HepG2 (cell line): ENCODE data around the gene HEYL. TPM values are rescaled to one million over a fixed set of nuclear protein-coding genes. Genes with fewer than 3 reads are reported as not detected.

ENCODE experiments used
- ATAC-seq: fragments of 200-7000 bp; cut with Tn5 transposase; 3 replicates; pipeline ENCODE4 v1.9.1; 2020; ENCODE audit warnings: mild to moderate bottlenecking, moderate library complexity
- BruUV-seq: library from RNA; stranded (reverse); fragments of 400-500 nt; replicated peaks from 2 replicates; lab custom pipeline; 2021; lab: Mats Ljungman, UMichigan
- CTCF ChIA-PET: fragments of 300-600 bp; formaldehyde crosslinking; extraction: SDS; loops from one replicate; lab custom pipeline; 2021; ENCODE audit warnings: low total read pairs, inconsistent platforms, low intra/inter-chr PET ratio; lab: Yijun Ruan, JAX
- POLR2A ChIA-PET: fragments of 350-600 bp; sonication (Branson Sonifier 250); formaldehyde crosslinking; loops from one replicate; lab custom pipeline; 2020; ENCODE audit warnings: antibody characterized with exemption, inconsistent platforms; lab: Yijun Ruan, JAX
- DNase-seq: peaks from one replicate; pipeline ENCODE4 v3.0.0-alpha.2; 2015; ENCODE audit warnings: low spot score
- FAIRE-seq: peaks from 3 replicates; lab custom pipeline; 2011; peaks lifted over from hg19 to GRCh38; lab: Jason Lieb, UNC
- H2AFZ ChIP-seq: one replicate; pipeline ENCODE4 v1.6.1; 2011; ENCODE audit warnings: low read length, inconsistent platforms
- H3K27ac ChIP-seq: fragments of 300-600 bp; 3 replicates; pipeline ENCODE4 v1.8.0; 2011; ENCODE audit warnings: mixed run types, mild to moderate bottlenecking, mixed read lengths, low read length, inconsistent platforms; ENCODE audit not compliant: insufficient read depth; ENCODE audit errors: extremely low read length
- H3K27me3 ChIP-seq, 2 experiments: fragments of 200-600 bp in 1 of 2; 2 replicates in 1 of 2; 3 replicates in 1 of 2; pipeline versions ENCODE4 v1.6.0 to v1.8.0; 2011; ENCODE audit warnings: low read length in 2 of 2, mild to moderate bottlenecking in 2 of 2, moderate library complexity in 2 of 2, inconsistent platforms in 1 of 2; ENCODE audit not compliant: insufficient read depth in 2 of 2, control insufficient read depth in 1 of 2
- H3K36me3 ChIP-seq, 2 experiments: fragments of 200-600 bp in 1 of 2; replicated peaks in 1 of 2; 2 replicates in 1 of 2; 3 replicates in 1 of 2; pipeline versions ENCODE4 v1.5.1 to v1.8.0; 2011; ENCODE audit warnings: low read length in 2 of 2, inconsistent platforms in 1 of 2; ENCODE audit not compliant: insufficient read depth in 2 of 2, control insufficient read depth in 1 of 2
- H3K4me1 ChIP-seq: 2 replicates; pipeline ENCODE4 v1.5.1; 2012; ENCODE audit warnings: low read length, inconsistent platforms; ENCODE audit not compliant: insufficient read depth
- H3K4me2 ChIP-seq: 2 replicates; pipeline ENCODE4 v1.6.0; 2011; ENCODE audit warnings: low read depth, low read length, inconsistent platforms
- H3K4me3 ChIP-seq, 3 experiments: fragments of 200-600 bp in 1 of 3; sonication (generic), shearing (Covaris generic) in 1 of 3; replicated peaks in 1 of 3; 2 replicates each; pipeline ENCODE4 v1.5.1; 2011 to 2016; ENCODE audit warnings: low read length in 3 of 3, inconsistent platforms in 2 of 3, low read depth in 2 of 3, mild to moderate bottlenecking in 2 of 3, control low read depth in 1 of 3, mixed read lengths in 1 of 3; ENCODE audit not compliant: insufficient read depth in 1 of 3
- H3K79me2 ChIP-seq: one replicate; pipeline ENCODE4 v1.6.1; 2011; ENCODE audit warnings: low read length, inconsistent platforms; ENCODE audit not compliant: insufficient read depth
- H3K9ac ChIP-seq: 2 replicates; pipeline ENCODE4 v1.6.0; 2011; ENCODE audit warnings: mild to moderate bottlenecking, low read depth, low read length, inconsistent platforms; ENCODE audit not compliant: insufficient read depth
- H3K9me3 ChIP-seq: 2 replicates; pipeline ENCODE4 v1.5.1; 2012; ENCODE audit warnings: mild to moderate bottlenecking, low read length
- H4K20me1 ChIP-seq: 2 replicates; pipeline ENCODE4 v1.6.0; 2011; ENCODE audit warnings: inconsistent platforms, mild to moderate bottlenecking, low read length, moderate library complexity; ENCODE audit not compliant: insufficient read depth
- KLF6 ChIP-seq: IDR thresholded peaks from 2 replicates; pipeline ENCODE4 v1.8.0; 2016; ENCODE audit warnings: missing biosample characterization, missing genetic modification reagents
- PREB ChIP-seq: sonication (generic); formaldehyde crosslinking; IDR thresholded peaks from 2 replicates; pipeline ENCODE4 v1.4.0; 2020; ENCODE audit warnings: missing genetic modification reagents
- SALL1 ChIP-seq: sonication (generic); formaldehyde crosslinking; IDR thresholded peaks from 2 replicates; pipeline ENCODE4 v1.8.0; 2022; ENCODE audit warnings: mild to moderate bottlenecking, missing genetic modification reagents
- ZNF614 ChIP-seq: IDR thresholded peaks from 2 replicates; pipeline ENCODE4 v1.6.1; 2018; ENCODE audit warnings: missing biosample characterization, missing genetic modification reagents, inconsistent platforms, borderline replicate concordance
- ZNF646 ChIP-seq: sonication (generic); formaldehyde crosslinking; IDR thresholded peaks from 2 replicates; pipeline ENCODE4 v1.9.0; 2021; ENCODE audit warnings: mild to moderate bottlenecking, missing genetic modification reagents
- ZNF7 ChIP-seq: IDR thresholded peaks from 2 replicates; pipeline ENCODE4 v1.6.1; 2016; ENCODE audit warnings: missing biosample characterization, missing genetic modification reagents
- WGBS: methylation state at CpG from one replicate; pipeline ENCODE4 v1.1.6; 2017; ENCODE audit warnings: low lambda C conversion rate; 5-methylcytosine and 5-hydroxymethylcytosine counted together
- in situ Hi-C: cut with HindIII; loops from 2 replicates; pipeline ENCODE4 v1.10.0; 2017; ENCODE audit warnings: low pct_unique_long_range_greater_than_20kb; ENCODE audit not compliant: extremely low pct_ligation_motif_present
- intact Hi-C: fragments of 100-400 bp; cut with micrococcal nuclease; formaldehyde crosslinking; loops from one replicate; pipeline ENCODE4 v1.10.0; 2022; ENCODE audit not compliant: unreplicated experiment
- polyA plus RNA-seq, 8 experiments: library from polyadenylated mRNA; depleted of rRNA in 3 of 8; stranded (reverse) in 7 of 8; unstranded in 1 of 8; fragments of >200 nt; fragmentation: Illumina TruSeq in 4 of 8; extraction: Trizol in 4 of 8; gene quantifications; 2 replicates each; pipeline versions ENCODE4 v1.2.1 to v1.2.3, GENCODE V29; 2011 to 2016; ENCODE audit warnings: low read depth in 4 of 8, missing spikeins in 1 of 8, mixed read lengths in 1 of 8; ENCODE audit not compliant: insufficient read depth in 1 of 8
- total RNA-seq, 5 experiments: library from RNA; depleted of rRNA; stranded (reverse); fragments of >200 nt; fragmentation: Illumina TruSeq; extraction: Trizol; gene quantifications; 2 replicates each; pipeline ENCODE4 v1.2.3, GENCODE V29; 2016; ENCODE audit warnings: low read depth in 1 of 5

HEYL gene
- total and polyA plus RNA-seq, 2 of the 13 experiments (the other 11 are each of a cell fraction or from before 2014, with no cell fraction given): 0.03 to 0.04 TPM

GRCh38 chr1:39676948-39677548 is 37.6 kb upstream of the HEYL start (continued):
- no peak for TF ChIP-seq SALL1 (CRISPR knock-in tag)
- TF ChIP-seq KLF6 (CRISPR knock-in tag): no peak
- no peak for TF ChIP-seq ZNF646 (CRISPR knock-in tag)
- TF ChIP-seq ZNF614: no peak

- FAIRE-seq: no peak
- no peak overlapping the region for H3K9ac ChIP-seq
- no peak for ATAC-seq
- no peaks in the 10 kb centered on the region for H3K79me2 ChIP-seq
- peaks cover 5 to 37% of the 10 kb centered on the region in 2 experiments; a peak in 4 of 5 replicates for H3K27me3 ChIP-seq
- no peaks in the 10 kb centered on the region for H3K9me3 ChIP-seq
- no peak overlapping the region for H3K4me3 ChIP-seq
- no peak for DNase-seq
- WGBS: 42% methylated on average over 1 of the region's 1 CpG
- no peak overlapping the region for H3K27ac ChIP-seq
- POLR2A ChIA-PET: no interaction called here
- H3K36me3 ChIP-seq: no peaks in the 10 kb centered on the region
- no TSS peak for BruUV-seq
- TF ChIP-seq PREB (CRISPR knock-in tag): no peak
- peak; percentile 55; the same call in 1 of the 2 replicates for TF ChIP-seq ZNF7 (CRISPR knock-in tag)
- TF ChIP-seq, all 625 proteins: peak for 1
- intact Hi-C loops: no loop called here
- CTCF ChIA-PET: no interaction called here
- in situ Hi-C loops: no loop called here
- no peaks in the 10 kb centered on the region for H4K20me1 ChIP-seq
- H2AFZ ChIP-seq: no peak overlapping the region
- H3K4me1 ChIP-seq: peaks cover 8% of the 10 kb centered on the region; the same call in 1 of the 2 replicates
- H3K4me2 ChIP-seq: no peak overlapping the region
Measured at GRCh38 chr1:39675220-39675619, 35.8 kb upstream of the HEYL start.
